GM12878 (cell line): ENCODE data around the gene HENMT1. TPM values are rescaled to one million over a fixed set of nuclear protein-coding genes. Genes with fewer than 3 reads are reported as not detected.

Source experiments
- ATAC-seq: fragments of 200-7000 bp; cut with Tn5 transposase; 3 replicates; pipeline ENCODE4 v1.9.1; 2020; ENCODE audit warnings: mild to moderate bottlenecking, moderate library complexity
- BruUV-seq: library from RNA; stranded (reverse); fragments of 400-500 nt; replicated peaks from 2 replicates; lab custom pipeline; 2021; lab: Mats Ljungman, UMichigan
- CTCF ChIA-PET: fragments of 300-600 bp; sonication (Branson Sonifier 250); formaldehyde crosslinking; extraction: SDS; loops from one replicate; lab custom pipeline; 2021; ENCODE audit warnings: inconsistent platforms; lab: Yijun Ruan, JAX
- POLR2A ChIA-PET: fragments of 350-600 bp; formaldehyde crosslinking; extraction: SDS; loops from one replicate; lab custom pipeline; 2021; ENCODE audit warnings: inconsistent platforms; lab: Charles Lee
- RAD21 ChIA-PET: fragments of 300-600 bp; sonication (Branson Sonifier 250); formaldehyde crosslinking; loops from one replicate; lab custom pipeline; 2023; ENCODE audit warnings: antibody characterized with exemption; ENCODE audit not compliant: unreplicated experiment; lab: Charles Lee
- SMC1A ChIA-PET: fragments of 300-600 bp; sonication (Branson Sonifier 250); formaldehyde crosslinking; loops from one replicate; lab custom pipeline; 2023; ENCODE audit not compliant: unreplicated experiment, uncharacterized antibody; lab: Charles Lee
- DNase-seq: peaks from one replicate; pipeline ENCODE4 v3.0.0-alpha.2; 2011; ENCODE audit warnings: low read depth, low spot score
- FAIRE-seq: peaks from 3 replicates; lab custom pipeline; 2011; peaks lifted over from hg19 to GRCh38; lab: Jason Lieb, UNC
- H2AFZ ChIP-seq: 2 replicates; pipeline ENCODE4 v1.6.0; 2011; ENCODE audit warnings: low read depth, low read length, control low read depth; ENCODE audit not compliant: control insufficient read depth
- H3K27ac ChIP-seq: 2 replicates; pipeline ENCODE4 v1.5.1; 2011; ENCODE audit warnings: control low read depth; ENCODE audit not compliant: control insufficient read depth, insufficient read depth
- H3K27me3 ChIP-seq, 2 experiments: replicated peaks in 1 of 2; 2 replicates each; pipeline versions ENCODE4 v1.6.0 to v1.6.1; 2011; ENCODE audit warnings: low read length in 1 of 2; ENCODE audit not compliant: control insufficient read depth in 2 of 2, insufficient read depth in 2 of 2
- H3K36me3 ChIP-seq, 2 experiments: 2 replicates each; pipeline ENCODE4 v1.5.1; 2011; ENCODE audit warnings: low read length in 1 of 2; ENCODE audit not compliant: control insufficient read depth in 2 of 2, insufficient read depth in 2 of 2
- H3K4me1 ChIP-seq: 2 replicates; pipeline ENCODE4 v1.6.1; 2011; ENCODE audit warnings: mild to moderate bottlenecking, low read length, moderate library complexity, mixed read lengths; ENCODE audit not compliant: control insufficient read depth, insufficient read depth
- H3K4me2 ChIP-seq: 2 replicates; pipeline ENCODE4 v1.6.0; 2011; ENCODE audit warnings: control low read depth; ENCODE audit not compliant: control insufficient read depth, insufficient read depth
- H3K4me3 ChIP-seq: fragments of 200-600 bp; sonication (generic); 2 replicates; pipeline ENCODE4 v1.5.1; 2016
- H3K79me2 ChIP-seq: 2 replicates; pipeline ENCODE4 v1.6.0; 2011; ENCODE audit warnings: low read length; ENCODE audit not compliant: control insufficient read depth, insufficient read depth
- H3K9ac ChIP-seq: 2 replicates; pipeline ENCODE4 v1.8.0; 2011; ENCODE audit warnings: low read length, control low read depth, mixed read lengths; ENCODE audit not compliant: control insufficient read depth, insufficient read depth
- H3K9me3 ChIP-seq: replicated peaks from 3 replicates; pipeline ENCODE4 v1.5.1; 2011; ENCODE audit warnings: mild to moderate bottlenecking, low read length; ENCODE audit not compliant: control insufficient read depth, insufficient read depth
- H4K20me1 ChIP-seq: 2 replicates; pipeline ENCODE4 v1.6.0; 2011; ENCODE audit not compliant: control insufficient read depth, insufficient read depth
- BRCA1 ChIP-seq: IDR thresholded peaks from 2 replicates; pipeline ENCODE4 v1.6.1; 2011; ENCODE audit warnings: low read depth, low read length, improper control_type of control experiment
- CBX5 ChIP-seq: sonication (generic); IDR thresholded peaks from 2 replicates; pipeline ENCODE4 v1.6.1; 2016; ENCODE audit warnings: low read depth, moderate library complexity, mild to moderate bottlenecking, inconsistent platforms
- CHD2 ChIP-seq: IDR thresholded peaks from 2 replicates; pipeline ENCODE4 v1.6.1; 2011; ENCODE audit warnings: low read depth, low read length, improper control_type of control experiment, borderline replicate concordance
- ELK1 ChIP-seq: IDR thresholded peaks from 2 replicates; pipeline ENCODE4 v1.6.1; 2012; ENCODE audit warnings: low read depth, low read length, improper control_type of control experiment
- EP300 ChIP-seq, 2 experiments: fragments of 150-350 bp in 1 of 2; IDR thresholded peaks; 2 replicates each; pipeline ENCODE4 v1.6.1; 2011 to 2012; ENCODE audit warnings: low read depth in 2 of 2, low read length in 2 of 2, borderline replicate concordance in 1 of 2, improper control_type of control experiment in 1 of 2, inconsistent platforms in 1 of 2; ENCODE audit not compliant: control insufficient read depth in 1 of 2
- IRF4 ChIP-seq: IDR thresholded peaks from 2 replicates; pipeline ENCODE4 v1.6.1; 2011; ENCODE audit warnings: low read depth, low read length
- JUNB ChIP-seq: IDR thresholded peaks from 2 replicates; pipeline ENCODE4 v1.6.1; 2016; ENCODE audit warnings: antibody characterized with exemption, mild to moderate bottlenecking
- LARP7 ChIP-seq: fragments of 450-650 bp; IDR thresholded peaks from 2 replicates; pipeline ENCODE4 v1.6.1; 2017; ENCODE audit warnings: mild to moderate bottlenecking
- NFXL1 ChIP-seq: fragments of 450-650 bp; IDR thresholded peaks from 2 replicates; pipeline ENCODE4 v1.6.1; 2017; ENCODE audit warnings: antibody characterized with exemption, mild to moderate bottlenecking, borderline replicate concordance
- RBBP5 ChIP-seq: fragments of 200-600 bp; sonication (generic); conservative IDR thresholded peaks from 2 replicates; pipeline ENCODE4 v1.6.1; 2016
- RCOR1 ChIP-seq: conservative IDR thresholded peaks from 2 replicates; pipeline ENCODE4 v1.6.1; 2012; ENCODE audit warnings: low read depth, low read length, improper control_type of control experiment
- SIN3A ChIP-seq: IDR thresholded peaks from 2 replicates; pipeline ENCODE4 v1.6.1; 2012; ENCODE audit warnings: low read depth, low read length, improper control_type of control experiment
- SMAD1 ChIP-seq: fragments of 450-650 bp; IDR thresholded peaks from 2 replicates; pipeline ENCODE4 v1.6.1; 2018; ENCODE audit warnings: mild to moderate bottlenecking, low read depth; ENCODE audit not compliant: partially characterized antibody
- SMARCA5 ChIP-seq: fragments of 450-650 bp; IDR thresholded peaks from 2 replicates; pipeline ENCODE4 v1.6.1; 2017; ENCODE audit warnings: mild to moderate bottlenecking
- STAT1 ChIP-seq: fragments of 450-650 bp; conservative IDR thresholded peaks from 2 replicates; pipeline ENCODE4 v1.6.1; 2014; ENCODE audit warnings: antibody characterized with exemption, mild to moderate bottlenecking
- TCF3 ChIP-seq: IDR thresholded peaks from 2 replicates; pipeline ENCODE4 v1.6.1; 2012; ENCODE audit warnings: low read depth, mild to moderate bottlenecking, low read length, borderline replicate concordance; ENCODE audit not compliant: insufficient read depth
- TCF7 ChIP-seq: IDR thresholded peaks from 2 replicates; pipeline ENCODE4 v1.6.1; 2014; ENCODE audit warnings: antibody characterized with exemption, borderline replicate concordance
- WRNIP1 ChIP-seq: IDR thresholded peaks from 2 replicates; pipeline ENCODE4 v1.6.1; 2011; ENCODE audit warnings: low read depth, low read length, improper control_type of control experiment, borderline replicate concordance
- WGBS: methylation state at CpG from one replicate; pipeline ENCODE4 v1.1.6; 2016; ENCODE audit warnings: low lambda C conversion rate; ENCODE audit not compliant: insufficient replicate concordance, insufficient coverage; ENCODE audit errors: missing lambda C conversion rate; 5-methylcytosine and 5-hydroxymethylcytosine counted together
- in situ Hi-C: fragments of 300-500 bp; cut with MboI; formaldehyde crosslinking; loops from 9 replicates; pipeline ENCODE4 v1.14.3; 2018; ENCODE audit warnings: mixed read lengths
- intact Hi-C: fragments of 100-400 bp; cut with micrococcal nuclease; formaldehyde crosslinking; loops from one replicate; pipeline ENCODE4 v1.14.2; 2022; ENCODE audit not compliant: unreplicated experiment
- polyA plus RNA-seq, 11 experiments: library from polyadenylated mRNA; depleted of rRNA in 4 of 11; unstranded in 6 of 11; stranded (reverse) in 5 of 11; fragments of >200 nt; fragmentation: Nextera tagmentation in 4 of 11; fragmentation: Illumina TruSeq in 1 of 11; extraction: Ambion mirVana in 4 of 11; extraction: Trizol in 1 of 11; gene quantifications; 1 replicate in 1 of 11; 2 replicates in 10 of 11; pipeline versions ENCODE4 v1.2.1 to v1.2.3, GENCODE V29; 2011 to 2016; ENCODE audit warnings: inconsistent platforms in 2 of 11, missing spikeins in 2 of 11, low read depth in 1 of 11
- total RNA-seq, 4 experiments: library from RNA; depleted of rRNA in 3 of 4; stranded (reverse); fragments of >200 nt in 3 of 4; fragmentation: Illumina TruSeq in 1 of 4; extraction: Trizol in 1 of 4; gene quantifications; 2 replicates each; pipeline versions ENCODE4 v1.2.1 to v1.2.3, GENCODE V29; 2013 to 2021

HENMT1 gene
- total and polyA plus RNA-seq, 10 of the 15 experiments (the other 5 are each of a cell fraction or from before 2014, with no cell fraction given), result 4.4 to 15.6 (median 10.4) TPM

GRCh38 chr1:108692724-108693655 is 32.1 kb upstream of the HENMT1 start (continued):
- TF ChIP-seq LARP7 (0 out of 2 replicates have a peak, but pooled peaks have one; percentile 29), RCOR1 (0 out of 2 replicates have a peak, but pooled peaks have one; percentile 7), IRF4 (0 out of 2 replicates have a peak, but pooled peaks have one; percentile 32), WRNIP1 (0 out of 2 replicates have a peak, but pooled peaks have one; percentile 80), SMARCA5 (0 out of 2 replicates have a peak, but pooled peaks have one; percentile 3), TCF3 (peak; percentile 60; the same call in 1 of the 2 replicates), STAT1 (no peak), JUNB (peak; percentile 55; the same call in 1 of the 2 replicates)

GRCh38 chr1:108691942-108692723 is 31.2 kb upstream of the HENMT1 start, which contains the start of gene PRPF38B:
PRPF38B (plus strand) TSS chr1:108692310; CDS start chr1:108692592, 282 bp downstream.
- FAIRE-seq (peak; percentile 94), DNase-seq (peak; percentile 66), ATAC-seq (peak; percentile 93)
- BruUV-seq, result no TSS peak
- no peaks in the 10 kb centered on the region for H3K9me3 ChIP-seq
- H3K27ac ChIP-seq, result peak within 1 kb of the TSS; percentile 88
- in situ Hi-C loops, result no loop called here
- H3K79me2 ChIP-seq, result peaks cover 60% of the 10 kb centered on the region
- under 1% methylated on average over 55 of the region's 59 CpGs for WGBS
- H3K9ac ChIP-seq, result peak within 1 kb of the TSS; percentile 88
- peak within 1 kb of the TSS; percentile 96 for H3K4me3 ChIP-seq
- SMC1A ChIA-PET, result interaction anchor here (0.7 to 2.7 kb wide), 10 partner anchors 10 to 204 kb away, joined by 3 to 13 read pairs (median 4); partner anchors contain the start of genes EEIG2 and HENMT1
- intact Hi-C loops, result loop anchor here (2.0 to 5.0 kb wide), 4 partner anchors 55 to 205 kb away; partner anchors contain the start of gene STXBP3
- no peaks in the 10 kb centered on the region for H3K27me3 ChIP-seq
- H2AFZ ChIP-seq, result peak within 1 kb of the TSS; percentile 94
- no peaks in the 10 kb centered on the region for H4K20me1 ChIP-seq
- no peaks in the 10 kb centered on the region for H3K4me1 ChIP-seq
- RAD21 ChIA-PET, result interaction anchor here (0.6 to 2.2 kb wide), 14 partner anchors 10 to 206 kb away, joined by 3 to 12 read pairs (median 4); partner anchors contain the start of genes EEIG2 and HENMT1
- CTCF ChIA-PET, result interaction anchor here (0.6 to 3.0 kb wide), 13 partner anchors 9 to 421 kb away, joined by 3 to 14 read pairs (median 5); partner anchors contain the start of gene HENMT1
- peaks cover 0 to 1% of the 10 kb centered on the region in 2 experiments; a peak in 2 of 4 replicates for H3K36me3 ChIP-seq
- POLR2A ChIA-PET, result interaction anchor here (0.6 to 2.2 kb wide), 16 partner anchors 10 to 408 kb away, joined by 3 to 9 read pairs (median 4); partner anchors contain the start of genes EEIG2, GPSM2 and HENMT1
- H3K4me2 ChIP-seq, result peak within 1 kb of the TSS; percentile 95
- TF ChIP-seq CBX5 (no peak), EP300 (IDR thresholded peaks at IDR 0.05; ENCODE audit: borderline replicate concordance in 1 of 2, control insufficient read depth in 1 of 2, low read depth in 2 of 2, low read length in 2 of 2) (no peak), NFXL1 (no peak), SIN3A (no peak; the same call in 1 of the 2 replicates), SMAD1 (no peak), TCF7 (no peak), RBBP5 (no peak), ELK1 (0 out of 2 replicates have a peak, but pooled peaks have one; percentile 53), CHD2 (peak; percentile 65), BRCA1 (no peak), JUNB (no peak)
